Activated naive CD8-positive, alpha-beta T cell treated with anti-CD3 and anti-CD28 coated beads, Interleukin-2, amount 50 U/mL, for 16 hours (primary cell): ENCODE results near the gene CMTM1.

ENCODE experiments used
- DNase-seq: peaks from one replicate; pipeline ENCODE4 v3.0.0-alpha.2; 2020; ENCODE audit warnings: low read depth, low spot score

Gene CMTM1

GRCh38 chr16:66566051-66566901 is at the start of gene CMTM1:
Gene CMTM1, plus strand, starts transcription at chr16:66566439. Its CDS starts 75 bp downstream, at chr16:66566514.
- no peak for DNase-seq

- DNase-seq, result no peak
Observed at GRCh38 chr16:66516509-66516807, 49.8 kb upstream of the CMTM1 start.

- DNase-seq, result peak; percentile 5
Observed at GRCh38 chr16:66516808-66517585, 49.2 kb upstream of the CMTM1 start.

- no peak for DNase-seq
Observed at GRCh38 chr16:66517586-66518263, 48.5 kb upstream of the CMTM1 start.

GRCh38 chr16:66519482-66520373 is 46.5 kb upstream of the CMTM1 start:
- no peak for DNase-seq

GRCh38 chr16:66520406-66521170 is 45.7 kb upstream of the CMTM1 start:
- DNase-seq, result no peak

GRCh38 chr16:66521252-66521713 is 45.0 kb upstream of the CMTM1 start:
- DNase-seq, result no peak

- peak; percentile 86 for DNase-seq
Observed at GRCh38 chr16:66521951-66522771, 44.1 kb upstream of the CMTM1 start.

GRCh38 chr16:66522816-66523590 is 43.2 kb upstream of the CMTM1 start:
- no peak for DNase-seq

- no peak for DNase-seq
Observed at GRCh38 chr16:66523861-66524354, 42.3 kb upstream of the CMTM1 start.

GRCh38 chr16:66524601-66525164 is 41.6 kb upstream of the CMTM1 start:
- DNase-seq, result no peak

GRCh38 chr16:66525396-66526180 is 40.7 kb upstream of the CMTM1 start:
- DNase-seq, result no peak

- DNase-seq, result no peak
Observed at GRCh38 chr16:66528294-66528693, 37.9 kb upstream of the CMTM1 start.

- DNase-seq, result no peak
Observed at GRCh38 chr16:66529475-66529874, 36.8 kb upstream of the CMTM1 start.

GRCh38 chr16:66534376-66534799 is 31.9 kb upstream of the CMTM1 start:
- DNase-seq, result no peak

- DNase-seq, result no peak
Observed at GRCh38 chr16:66536525-66536924, 29.7 kb upstream of the CMTM1 start.

GRCh38 chr16:66537236-66537635 is 29.0 kb upstream of the CMTM1 start:
- no peak for DNase-seq
